Measurements from ENCODE around the gene ZBTB24.
"Not testable (repeated sequence)": the region's sequence is repeated elsewhere in the genome, so short reads cannot be mapped to it uniquely, and the experiment has no call there.

The ZBTB24 gene

GRCh38 chr6:109467696-109468095 lies 15.3 kb downstream of the ZBTB24 start:
- Histone ChIP-seq H3K36me3 (ENCODE audit: control insufficient read depth in 1 of 2, insufficient read depth in 2 of 2, low read length in 2 of 2) (peaks cover 46 to 68% of the 10 kb centered on the region in 2 donors), H3K4me1 (ENCODE audit: control insufficient read depth in 1 of 2, insufficient read depth in 2 of 2, low read length in 2 of 2) (no peaks in the 10 kb centered on the region), H3K27me3 (ENCODE audit: low read depth, low read length) (no peaks in the 10 kb centered on the region), H3K4me3 (ENCODE audit: low read depth in 1 of 2, low read length in 2 of 2) (no peak overlapping the region), H3K9me3 (ENCODE audit: control insufficient read depth in 1 of 2, low read length in 2 of 2) (no peaks in the 10 kb centered on the region), H3K27ac (ENCODE audit: low read length) (no peak overlapping the region)

GRCh38 chr6:109466212-109466923 lies 16.7 kb downstream of the ZBTB24 start:
- Histone ChIP-seq H3K4me1 (ENCODE audit: control insufficient read depth in 1 of 2, insufficient read depth in 2 of 2, low read length in 2 of 2) (no peaks in the 10 kb centered on the region), H3K27ac (ENCODE audit: low read length) (no peak overlapping the region), H3K27me3 (ENCODE audit: low read depth, low read length) (no peaks in the 10 kb centered on the region), H3K9me3 (ENCODE audit: control insufficient read depth in 1 of 2, low read length in 2 of 2) (no peaks in the 10 kb centered on the region), H3K4me3 (ENCODE audit: low read depth in 1 of 2, low read length in 2 of 2) (no peak overlapping the region), H3K36me3 (ENCODE audit: control insufficient read depth in 1 of 2, insufficient read depth in 2 of 2, low read length in 2 of 2) (peaks cover 41 to 65% of the 10 kb centered on the region in 2 donors)

- Histone ChIP-seq H3K9me3 (ENCODE audit: control insufficient read depth in 1 of 2, low read length in 2 of 2) (no peaks in the 10 kb centered on the region), H3K36me3 (ENCODE audit: control insufficient read depth in 1 of 2, insufficient read depth in 2 of 2, low read length in 2 of 2) (peaks cover 35 to 59% of the 10 kb centered on the region in 2 donors), H3K27ac (ENCODE audit: low read length) (no peak overlapping the region), H3K27me3 (ENCODE audit: low read depth, low read length) (no peaks in the 10 kb centered on the region), H3K4me1 (ENCODE audit: control insufficient read depth in 1 of 2, insufficient read depth in 2 of 2, low read length in 2 of 2) (no peaks in the 10 kb centered on the region), H3K4me3 (ENCODE audit: low read depth in 1 of 2, low read length in 2 of 2) (no peak overlapping the region)
Observed at GRCh38 chr6:109465772-109466171, 17.2 kb downstream of the ZBTB24 start.

- Histone ChIP-seq H3K9me3 (ENCODE audit: control insufficient read depth in 1 of 2, low read length in 2 of 2) (no peaks in the 10 kb centered on the region), H3K27ac (ENCODE audit: low read length) (no peak overlapping the region), H3K4me3 (ENCODE audit: low read depth in 1 of 2, low read length in 2 of 2) (no peak overlapping the region), H3K36me3 (ENCODE audit: control insufficient read depth in 1 of 2, insufficient read depth in 2 of 2, low read length in 2 of 2) (peaks cover 21 to 28% of the 10 kb centered on the region in 2 donors), H3K4me1 (ENCODE audit: control insufficient read depth in 1 of 2, insufficient read depth in 2 of 2, low read length in 2 of 2) (peaks cover 0 to 3% of the 10 kb centered on the region in 2 donors), H3K27me3 (ENCODE audit: low read depth, low read length) (no peaks in the 10 kb centered on the region)
Observed at GRCh38 chr6:109461733-109462526, 21.1 kb downstream of the ZBTB24 start.

- H3K27ac ChIP-seq (ENCODE audit: low read length); H3K9me3 ChIP-seq (ENCODE audit: control insufficient read depth in 1 of 2, low read length in 2 of 2); H3K27me3 ChIP-seq (ENCODE audit: low read depth, low read length); H3K4me1 ChIP-seq (ENCODE audit: control insufficient read depth in 1 of 2, insufficient read depth in 2 of 2, low read length in 2 of 2); H3K4me3 ChIP-seq (ENCODE audit: low read depth in 1 of 2, low read length in 2 of 2): not testable (repeated sequence)
- H3K36me3 ChIP-seq (ENCODE audit: control insufficient read depth in 1 of 2, insufficient read depth in 2 of 2, low read length in 2 of 2) = peaks cover 17 to 24% of the 10 kb centered on the region in 2 donors
Observed at GRCh38 chr6:109461205-109461604, 21.8 kb downstream of the ZBTB24 start.

GRCh38 chr6:109460161-109460829 lies 22.7 kb downstream of the ZBTB24 start:
- Histone ChIP-seq H3K27ac (ENCODE audit: low read length) (no peak overlapping the region), H3K36me3 (ENCODE audit: control insufficient read depth in 1 of 2, insufficient read depth in 2 of 2, low read length in 2 of 2) (peaks cover 8 to 15% of the 10 kb centered on the region in 2 donors), H3K4me1 (ENCODE audit: control insufficient read depth in 1 of 2, insufficient read depth in 2 of 2, low read length in 2 of 2) (peaks cover 6 to 13% of the 10 kb centered on the region in 2 donors), H3K27me3 (ENCODE audit: low read depth, low read length) (no peaks in the 10 kb centered on the region), H3K9me3 (ENCODE audit: control insufficient read depth in 1 of 2, low read length in 2 of 2) (no peaks in the 10 kb centered on the region), H3K4me3 (ENCODE audit: low read depth in 1 of 2, low read length in 2 of 2) (no peak overlapping the region)

- Histone ChIP-seq H3K4me1 (ENCODE audit: control insufficient read depth in 1 of 2, insufficient read depth in 2 of 2, low read length in 2 of 2) (peaks cover 12 to 25% of the 10 kb centered on the region in 2 donors), H3K27me3 (ENCODE audit: low read depth, low read length) (no peaks in the 10 kb centered on the region), H3K4me3 (ENCODE audit: low read depth in 1 of 2, low read length in 2 of 2) (peak overlapping the region in 1 of 2 donors; percentile 28), H3K9me3 (ENCODE audit: control insufficient read depth in 1 of 2, low read length in 2 of 2) (no peaks in the 10 kb centered on the region), H3K27ac (ENCODE audit: low read length) (no peak overlapping the region), H3K36me3 (ENCODE audit: control insufficient read depth in 1 of 2, insufficient read depth in 2 of 2, low read length in 2 of 2) (peaks cover 7 to 11% of the 10 kb centered on the region in 2 donors)
Observed at GRCh38 chr6:109458774-109459531, 24.1 kb downstream of the ZBTB24 start.

GRCh38 chr6:109457562-109457996 lies 25.4 kb downstream of the ZBTB24 start:
- no peak overlapping the region for H3K4me3 ChIP-seq (ENCODE audit: low read depth in 1 of 2, low read length in 2 of 2)
- peak overlapping the region; percentile 77 for H3K27ac ChIP-seq (ENCODE audit: low read length)
- no peaks in the 10 kb centered on the region for H3K27me3 ChIP-seq (ENCODE audit: low read depth, low read length)
- H3K36me3 ChIP-seq (ENCODE audit: control insufficient read depth in 1 of 2, insufficient read depth in 2 of 2, low read length in 2 of 2) = peaks cover 5 to 8% of the 10 kb centered on the region in 2 donors
- H3K9me3 ChIP-seq (ENCODE audit: control insufficient read depth in 1 of 2, low read length in 2 of 2) = no peaks in the 10 kb centered on the region
- peaks cover 12 to 31% of the 10 kb centered on the region in 2 donors for H3K4me1 ChIP-seq (ENCODE audit: control insufficient read depth in 1 of 2, insufficient read depth in 2 of 2, low read length in 2 of 2)

GRCh38 chr6:109456710-109457561 lies 26.1 kb downstream of the ZBTB24 start:
- Histone ChIP-seq H3K36me3 (ENCODE audit: control insufficient read depth in 1 of 2, insufficient read depth in 2 of 2, low read length in 2 of 2) (peaks cover 2 to 3% of the 10 kb centered on the region in 2 donors), H3K4me3 (ENCODE audit: low read depth in 1 of 2, low read length in 2 of 2) (peak overlapping the region; percentile 61 to 90), H3K9me3 (ENCODE audit: control insufficient read depth in 1 of 2, low read length in 2 of 2) (no peaks in the 10 kb centered on the region), H3K4me1 (ENCODE audit: control insufficient read depth in 1 of 2, insufficient read depth in 2 of 2, low read length in 2 of 2) (peaks cover 12 to 31% of the 10 kb centered on the region in 2 donors), H3K27ac (ENCODE audit: low read length) (peak overlapping the region; percentile 77), H3K27me3 (ENCODE audit: low read depth, low read length) (no peaks in the 10 kb centered on the region)

- peak overlapping the region; percentile 77 for H3K27ac ChIP-seq (ENCODE audit: low read length)
- no peaks in the 10 kb centered on the region for H3K36me3 ChIP-seq (ENCODE audit: control insufficient read depth in 1 of 2, insufficient read depth in 2 of 2, low read length in 2 of 2)
- no peaks in the 10 kb centered on the region for H3K9me3 ChIP-seq (ENCODE audit: control insufficient read depth in 1 of 2, low read length in 2 of 2)
- no peaks in the 10 kb centered on the region for H3K27me3 ChIP-seq (ENCODE audit: low read depth, low read length)
- H3K4me1 ChIP-seq (ENCODE audit: control insufficient read depth in 1 of 2, insufficient read depth in 2 of 2, low read length in 2 of 2) = peaks cover 12 to 31% of the 10 kb centered on the region in 2 donors
- peak overlapping the region; percentile 61 to 90 for H3K4me3 ChIP-seq (ENCODE audit: low read depth in 1 of 2, low read length in 2 of 2)
Observed at GRCh38 chr6:109456111-109456583, 26.9 kb downstream of the ZBTB24 start.

Data from muscle layer of duodenum (tissue), 2 donors.